Keratinocyte (primary cell): ENCODE measurements around the gene SLC17A7. TPM values are rescaled to one million over a fixed set of nuclear protein-coding genes. Genes with fewer than 3 reads are reported as not detected.

Experiments used
- DNase-seq: peaks from one replicate; pipeline ENCODE4 v3.0.0-alpha.2; 2011; ENCODE audit warnings: low read depth, missing footprints, low spot score
- FAIRE-seq: peaks from 2 replicates; lab custom pipeline; 2011; peaks lifted over from hg19 to GRCh38; lab: Jason Lieb, UNC
- H2AFZ ChIP-seq: 2 replicates; pipeline ENCODE4 v1.6.0; 2012; ENCODE audit warnings: low read length, control low read depth, inconsistent platforms; ENCODE audit not compliant: control insufficient read depth
- H3K27ac ChIP-seq: 2 replicates; pipeline ENCODE4 v1.5.1; 2011; ENCODE audit warnings: low read length; ENCODE audit not compliant: control insufficient read depth, insufficient read depth
- H3K27me3 ChIP-seq: 3 replicates; pipeline ENCODE4 v1.6.0; 2011; ENCODE audit warnings: low read length; ENCODE audit not compliant: control insufficient read depth, insufficient read depth; ENCODE audit errors: extremely low read depth
- H3K36me3 ChIP-seq, 2 experiments: 2 replicates in 1 of 2; 3 replicates in 1 of 2; pipeline ENCODE4 v1.5.1; 2011; ENCODE audit warnings: low read length in 2 of 2, mild to moderate bottlenecking in 1 of 2; ENCODE audit not compliant: control insufficient read depth in 2 of 2, insufficient read depth in 2 of 2; ENCODE audit errors: extremely low read depth in 1 of 2
- H3K4me1 ChIP-seq: 3 replicates; pipeline ENCODE4 v1.5.1; 2011; ENCODE audit warnings: low read length; ENCODE audit not compliant: control insufficient read depth, insufficient read depth; ENCODE audit errors: extremely low read depth
- H3K4me2 ChIP-seq: 3 replicates; pipeline ENCODE4 v1.6.0; 2011; ENCODE audit warnings: low read depth, low read length; ENCODE audit not compliant: control insufficient read depth, insufficient read depth; ENCODE audit errors: extremely low read depth
- H3K4me3 ChIP-seq, 3 experiments: fragments of 200-600 bp in 1 of 3; sonication (generic) in 1 of 3; 2 replicates in 2 of 3; 3 replicates in 1 of 3; pipeline ENCODE4 v1.5.1; 2011 to 2016; ENCODE audit warnings: low read length in 3 of 3, mild to moderate bottlenecking in 3 of 3, control low read depth in 2 of 3, inconsistent platforms in 1 of 3, low read depth in 1 of 3, mixed read lengths in 1 of 3, mixed run types in 1 of 3, moderate library complexity in 1 of 3; ENCODE audit not compliant: control insufficient read depth in 2 of 3, insufficient read depth in 2 of 3; ENCODE audit errors: extremely low read depth in 1 of 3
- H3K79me2 ChIP-seq: 2 replicates; pipeline ENCODE4 v1.6.0; 2012; ENCODE audit warnings: low read length; ENCODE audit not compliant: control insufficient read depth, insufficient read depth
- H3K9ac ChIP-seq: 3 replicates; pipeline ENCODE4 v1.6.0; 2011; ENCODE audit warnings: low read length; ENCODE audit not compliant: control insufficient read depth, insufficient read depth; ENCODE audit errors: extremely low read depth
- H3K9me1 ChIP-seq: 3 replicates; pipeline ENCODE4 v1.6.0; 2011; ENCODE audit warnings: low read length; ENCODE audit not compliant: control insufficient read depth, insufficient read depth; ENCODE audit errors: extremely low read depth
- H3K9me3 ChIP-seq: 2 replicates; pipeline ENCODE4 v1.5.1; 2012; ENCODE audit warnings: low read depth, low read length; ENCODE audit not compliant: control insufficient read depth
- H4K20me1 ChIP-seq: 3 replicates; pipeline ENCODE4 v1.6.0; 2011; ENCODE audit warnings: low read length; ENCODE audit not compliant: control insufficient read depth, insufficient read depth; ENCODE audit errors: extremely low read depth
- CTCF ChIP-seq, 3 experiments: IDR thresholded peaks in 1 of 3; conservative IDR thresholded peaks in 1 of 3; optimal IDR thresholded peaks in 1 of 3; 2 replicates in 2 of 3; 3 replicates in 1 of 3; pipeline versions ENCODE3 to v1.5.1; 2011; ENCODE audit warnings: low read length in 3 of 3, mild to moderate bottlenecking in 3 of 3, moderate library complexity in 2 of 3, control low read depth in 1 of 3, inconsistent platforms in 1 of 3; ENCODE audit not compliant: insufficient read depth in 2 of 3; ENCODE audit errors: extremely low read depth in 1 of 3
- EZH2 ChIP-seq: IDR thresholded peaks from one replicate; pipeline ENCODE4 v1.6.1; 2012; ENCODE audit warnings: inconsistent platforms, mild to moderate bottlenecking, low read length, moderate library complexity
- dilution Hi-C: fragments of 300-500 bp; cut with MboI; formaldehyde crosslinking; loops from one replicate; pipeline ENCODE4 v1.7.0; 2020; ENCODE audit warnings: low sequenced_read_pairs; ENCODE audit not compliant: extremely low pct_ligation_motif_present
- polyA plus RNA-seq, 5 experiments: library from polyadenylated mRNA; depleted of rRNA in 3 of 5; stranded (reverse) in 3 of 5; stranded (forward) in 1 of 5; unstranded in 1 of 5; fragments of >200 nt; gene quantifications; 1 replicate in 1 of 5; 2 replicates in 3 of 5; 3 replicates in 1 of 5; pipeline versions ENCODE4 v1.2.1 to v1.2.3, GENCODE V29; 2011 to 2012; ENCODE audit warnings: missing spikeins in 2 of 5, low read depth in 1 of 5, low replicate concordance in 1 of 5

Gene SLC17A7
- polyA plus RNA-seq, 1 donor (not counting 4 experiments of a cell fraction or from before 2014, with no cell fraction given), result 0.04 TPM

DNA sequence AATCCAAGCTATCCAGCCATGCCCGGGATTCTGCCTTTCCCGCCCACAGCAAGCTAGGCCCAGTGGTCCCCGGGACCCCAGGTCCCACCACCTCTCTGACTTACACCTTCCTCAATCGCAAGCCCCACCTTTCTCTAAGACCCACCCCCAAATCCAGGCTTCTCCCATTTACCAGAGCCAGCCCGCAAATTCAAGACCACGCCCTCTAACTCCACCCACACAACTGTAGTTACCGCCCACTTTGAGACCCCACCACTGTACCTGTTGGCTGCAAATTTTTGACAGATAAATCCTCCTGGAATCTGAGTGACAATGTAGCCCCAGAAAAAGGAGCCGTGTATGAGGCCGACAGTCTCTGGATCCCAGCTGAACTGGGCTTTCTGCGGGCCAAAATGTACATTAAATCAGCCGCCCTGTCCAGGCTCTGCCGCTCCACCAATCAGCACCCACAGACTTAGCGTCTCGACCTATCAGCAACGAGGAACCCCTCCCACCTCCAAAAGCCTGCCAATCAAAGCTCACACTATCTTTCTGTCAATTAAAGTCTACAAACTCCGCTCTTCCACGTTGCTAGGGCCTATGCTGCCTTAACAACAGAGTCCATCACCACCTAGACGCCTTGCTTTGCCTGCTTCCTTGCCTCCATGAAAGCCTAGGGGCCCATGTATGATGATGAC lies 6.3 kb downstream of the SLC17A7 start:
- FAIRE-seq (no peak), DNase-seq (no peak)
- H3K9me1 ChIP-seq, result no peaks in the 10 kb centered on the region
- H3K27me3 ChIP-seq, result peaks cover 97% of the 10 kb centered on the region
- no peak overlapping the region for H3K4me3 ChIP-seq
- H3K36me3 ChIP-seq, result no peaks in the 10 kb centered on the region
- H3K79me2 ChIP-seq, result no peaks in the 10 kb centered on the region
- dilution Hi-C loops, result no loop called here
- no peaks in the 10 kb centered on the region for H4K20me1 ChIP-seq
- no peaks in the 10 kb centered on the region for H3K4me1 ChIP-seq
- no peak overlapping the region for H3K27ac ChIP-seq
- H3K9ac ChIP-seq, result no peak overlapping the region
- H2AFZ ChIP-seq, result no peak overlapping the region
- no peak overlapping the region for H3K4me2 ChIP-seq
- H3K9me3 ChIP-seq, result no peaks in the 10 kb centered on the region
- TF ChIP-seq CTCF (optimal IDR thresholded peaks at IDR 0.05 in 1 of 3, IDR thresholded peaks at IDR 0.05 in 1 of 3, conservative IDR thresholded peaks at IDR 0.05 in 1 of 3; ENCODE audit: extremely low read depth in 1 of 3, insufficient read depth in 2 of 3, low read length in 3 of 3) (no peak), EZH2 (no peak)

GRCh38 chr19:49433240-49433901 lies 8.0 kb downstream of the SLC17A7 start:
- Histone ChIP-seq H3K9ac (no peak overlapping the region), H2AFZ (no peak overlapping the region), H3K4me3 (no peak overlapping the region), H3K9me3 (no peaks in the 10 kb centered on the region), H3K4me2 (no peak overlapping the region), H3K27ac (no peak overlapping the region), H3K9me1 (no peaks in the 10 kb centered on the region), H3K79me2 (no peaks in the 10 kb centered on the region), H3K4me1 (peaks cover 2% of the 10 kb centered on the region), H3K36me3 (no peaks in the 10 kb centered on the region), H4K20me1 (no peaks in the 10 kb centered on the region), H3K27me3 (peaks cover 94% of the 10 kb centered on the region)
- dilution Hi-C loops, result no loop called here
- TF ChIP-seq EZH2 (peak; percentile 86), CTCF (optimal IDR thresholded peaks at IDR 0.05 in 1 of 3, IDR thresholded peaks at IDR 0.05 in 1 of 3, conservative IDR thresholded peaks at IDR 0.05 in 1 of 3; ENCODE audit: extremely low read depth in 1 of 3, insufficient read depth in 2 of 3, low read length in 3 of 3) (no peak)
- FAIRE-seq (no peak), DNase-seq (no peak)
